ENCODE results near the gene FCHSD1. TPM values are rescaled to one million over a fixed set of nuclear protein-coding genes. Genes with fewer than 3 reads are reported as not detected.

FCHSD1 gene
- total RNA-seq, 1 donor = 22.4 TPM

- peaks cover 17% of the 10 kb centered on the region for H3K36me3 ChIP-seq (ENCODE audit: insufficient read depth, low read length)
- H3K27ac ChIP-seq (ENCODE audit: low read depth, low read length) = peak overlapping the region; percentile 53
- H3K4me3 ChIP-seq (ENCODE audit: insufficient read depth, low read length) = peak overlapping the region; percentile 84
- H4K20me1 ChIP-seq (ENCODE audit: insufficient read depth, low read length) = peaks cover 12% of the 10 kb centered on the region
- no peaks in the 10 kb centered on the region for H3K27me3 ChIP-seq (ENCODE audit: insufficient read depth, low read length)
- peaks cover 56% of the 10 kb centered on the region for H3K79me2 ChIP-seq (ENCODE audit: insufficient read depth, low read length)
- peak overlapping the region; percentile 99 for H3K4me2 ChIP-seq (ENCODE audit: insufficient read depth, low read length)
- peaks cover 32% of the 10 kb centered on the region for H3K4me1 ChIP-seq (ENCODE audit: insufficient read depth, low read length)
- DNase-seq (ENCODE audit: insufficient read length, low spot score, missing footprints) = no peak
- no peak for TF ChIP-seq CTCF (IDR thresholded peaks at IDR 0.05; ENCODE audit: extremely low read depth, low read depth, low read length)
- no peaks in the 10 kb centered on the region for H3K9me3 ChIP-seq (ENCODE audit: low read depth, low read length)
- peak overlapping the region; percentile 75 for H2AFZ ChIP-seq (ENCODE audit: low read length)
These were observed 33.6 kb downstream of the FCHSD1 start for GRCh38 chr5:141617682-141618029.

- TF ChIP-seq CTCF (IDR thresholded peaks at IDR 0.05; ENCODE audit: extremely low read depth, low read depth, low read length) = no peak
- no peak for DNase-seq (ENCODE audit: insufficient read length, low spot score, missing footprints)
- Histone ChIP-seq H3K9me3 (ENCODE audit: low read depth, low read length) (no peaks in the 10 kb centered on the region), H3K27me3 (ENCODE audit: insufficient read depth, low read length) (no peaks in the 10 kb centered on the region), H3K4me2 (ENCODE audit: insufficient read depth, low read length) (peak overlapping the region; percentile 99), H3K4me1 (ENCODE audit: insufficient read depth, low read length) (peaks cover 32% of the 10 kb centered on the region), H4K20me1 (ENCODE audit: insufficient read depth, low read length) (peaks cover 12% of the 10 kb centered on the region), H2AFZ (ENCODE audit: low read length) (no peak overlapping the region), H3K4me3 (ENCODE audit: insufficient read depth, low read length) (peak overlapping the region; percentile 84), H3K79me2 (ENCODE audit: insufficient read depth, low read length) (peaks cover 61% of the 10 kb centered on the region), H3K36me3 (ENCODE audit: insufficient read depth, low read length) (peaks cover 16% of the 10 kb centered on the region), H3K27ac (ENCODE audit: low read depth, low read length) (peak overlapping the region; percentile 53)
These were observed 34.1 kb downstream of the FCHSD1 start for GRCh38 chr5:141617128-141617527.

GRCh38 chr5:141615991-141616720, 35.1 kb downstream of the FCHSD1 start:
- H3K27ac ChIP-seq (ENCODE audit: low read depth, low read length) = peak overlapping the region; percentile 53
- no peaks in the 10 kb centered on the region for H3K27me3 ChIP-seq (ENCODE audit: insufficient read depth, low read length)
- H3K4me3 ChIP-seq (ENCODE audit: insufficient read depth, low read length) = no peak overlapping the region
- H2AFZ ChIP-seq (ENCODE audit: low read length) = no peak overlapping the region
- H4K20me1 ChIP-seq (ENCODE audit: insufficient read depth, low read length) = peaks cover 12% of the 10 kb centered on the region
- H3K79me2 ChIP-seq (ENCODE audit: insufficient read depth, low read length) = peaks cover 70% of the 10 kb centered on the region
- peak overlapping the region; percentile 99 for H3K4me2 ChIP-seq (ENCODE audit: insufficient read depth, low read length)
- no peak for TF ChIP-seq CTCF (IDR thresholded peaks at IDR 0.05; ENCODE audit: extremely low read depth, low read depth, low read length)
- peaks cover 32% of the 10 kb centered on the region for H3K4me1 ChIP-seq (ENCODE audit: insufficient read depth, low read length)
- no peaks in the 10 kb centered on the region for H3K9me3 ChIP-seq (ENCODE audit: low read depth, low read length)
- H3K36me3 ChIP-seq (ENCODE audit: insufficient read depth, low read length) = peaks cover 6% of the 10 kb centered on the region
- no peak for DNase-seq (ENCODE audit: insufficient read length, low spot score, missing footprints)

- no peaks in the 10 kb centered on the region for H3K36me3 ChIP-seq (ENCODE audit: insufficient read depth, low read length)
- H3K4me3 ChIP-seq (ENCODE audit: insufficient read depth, low read length) = no peak overlapping the region
- peaks cover 19% of the 10 kb centered on the region for H3K4me1 ChIP-seq (ENCODE audit: insufficient read depth, low read length)
- no peak overlapping the region for H3K4me2 ChIP-seq (ENCODE audit: insufficient read depth, low read length)
- no peak overlapping the region for H2AFZ ChIP-seq (ENCODE audit: low read length)
- H3K79me2 ChIP-seq (ENCODE audit: insufficient read depth, low read length) = peaks cover 95% of the 10 kb centered on the region
- peaks cover 12% of the 10 kb centered on the region for H4K20me1 ChIP-seq (ENCODE audit: insufficient read depth, low read length)
- no peak for TF ChIP-seq CTCF (IDR thresholded peaks at IDR 0.05; ENCODE audit: extremely low read depth, low read depth, low read length)
- H3K27me3 ChIP-seq (ENCODE audit: insufficient read depth, low read length) = no peaks in the 10 kb centered on the region
- DNase-seq (ENCODE audit: insufficient read length, low spot score, missing footprints) = no peak
- H3K9me3 ChIP-seq (ENCODE audit: low read depth, low read length) = no peaks in the 10 kb centered on the region
- H3K27ac ChIP-seq (ENCODE audit: low read depth, low read length) = no peak overlapping the region
These were observed 37.9 kb downstream of the FCHSD1 start for GRCh38 chr5:141613344-141613743.

Data from osteoblast (primary cell).